Measurements from ENCODE around the gene SACM1L.

The SACM1L gene

GRCh38 chr3:45647148-45647619, 42.0 kb upstream of the SACM1L start:
- H3K4me3 ChIP-seq (ENCODE audit: low read depth, low read length), result no peak overlapping the region
- H3K4me2 ChIP-seq (ENCODE audit: low read length), result no peak overlapping the region
- H3K27ac ChIP-seq, result no peak overlapping the region
- H3K9ac ChIP-seq, result no peak overlapping the region
- H3K27me3 ChIP-seq (ENCODE audit: control insufficient read depth, insufficient read depth, low read length), result no peaks in the 10 kb centered on the region
- peaks cover 3% of the 10 kb centered on the region for H3K79me2 ChIP-seq
- H3K9me3 ChIP-seq (ENCODE audit: control insufficient read depth, low read length), result no peaks in the 10 kb centered on the region
- TF ChIP-seq CTCF (IDR thresholded peaks at IDR 0.05), result no peak
- no peak overlapping the region for H2AFZ ChIP-seq
- H3K36me3 ChIP-seq (ENCODE audit: control insufficient read depth, insufficient read depth, low read length), result no peaks in the 10 kb centered on the region
- no peaks in the 10 kb centered on the region for H3K4me1 ChIP-seq

- Histone ChIP-seq H3K27me3 (ENCODE audit: control insufficient read depth, insufficient read depth, low read length) (no peaks in the 10 kb centered on the region), H2AFZ (no peak overlapping the region), H3K4me1 (peaks cover 5% of the 10 kb centered on the region), H3K4me3 (ENCODE audit: low read depth, low read length) (no peak overlapping the region), H3K9ac (no peak overlapping the region), H3K4me2 (ENCODE audit: low read length) (no peak overlapping the region), H3K36me3 (ENCODE audit: control insufficient read depth, insufficient read depth, low read length) (no peaks in the 10 kb centered on the region), H3K79me2 (no peaks in the 10 kb centered on the region), H3K27ac (no peak overlapping the region), H3K9me3 (ENCODE audit: control insufficient read depth, low read length) (no peaks in the 10 kb centered on the region)
- no peak for TF ChIP-seq CTCF (IDR thresholded peaks at IDR 0.05)
These were observed 36.0 kb upstream of the SACM1L start for GRCh38 chr3:45653205-45653604.

- Histone ChIP-seq H2AFZ (no peak overlapping the region), H3K4me2 (ENCODE audit: low read length) (no peak overlapping the region), H3K79me2 (no peaks in the 10 kb centered on the region), H3K27me3 (ENCODE audit: control insufficient read depth, insufficient read depth, low read length) (no peaks in the 10 kb centered on the region), H3K9me3 (ENCODE audit: control insufficient read depth, low read length) (no peaks in the 10 kb centered on the region), H3K4me3 (ENCODE audit: low read depth, low read length) (no peak overlapping the region), H3K9ac (no peak overlapping the region), H3K27ac (no peak overlapping the region), H3K4me1 (peaks cover 5% of the 10 kb centered on the region), H3K36me3 (ENCODE audit: control insufficient read depth, insufficient read depth, low read length) (no peaks in the 10 kb centered on the region)
- no peak for TF ChIP-seq CTCF (IDR thresholded peaks at IDR 0.05)
These were observed 34.7 kb upstream of the SACM1L start for GRCh38 chr3:45654397-45654944.

- Histone ChIP-seq H3K4me3 (ENCODE audit: low read depth, low read length) (no peak overlapping the region), H3K36me3 (ENCODE audit: control insufficient read depth, insufficient read depth, low read length) (no peaks in the 10 kb centered on the region), H3K9me3 (ENCODE audit: control insufficient read depth, low read length) (no peaks in the 10 kb centered on the region), H3K27ac (no peak overlapping the region), H3K4me2 (ENCODE audit: low read length) (no peak overlapping the region), H2AFZ (no peak overlapping the region), H3K9ac (no peak overlapping the region), H3K79me2 (no peaks in the 10 kb centered on the region), H3K4me1 (peaks cover 5% of the 10 kb centered on the region), H3K27me3 (ENCODE audit: control insufficient read depth, insufficient read depth, low read length) (no peaks in the 10 kb centered on the region)
- TF ChIP-seq CTCF (IDR thresholded peaks at IDR 0.05), result no peak
These were observed 33.3 kb upstream of the SACM1L start for GRCh38 chr3:45655906-45656305.
